Smooth muscle cell of the brain vasculature (primary cell): ENCODE results near the gene MAGEA9B.
"Not testable (repeated sequence)": the region's sequence is repeated elsewhere in the genome, so short reads cannot be mapped to it uniquely, and the experiment has no call there.

Experiments used
- DNase-seq: peaks from one replicate; pipeline ENCODE4 v3.0.0-alpha.2; 2012; ENCODE audit warnings: low read depth, low spot score

The MAGEA9B gene, protein sequence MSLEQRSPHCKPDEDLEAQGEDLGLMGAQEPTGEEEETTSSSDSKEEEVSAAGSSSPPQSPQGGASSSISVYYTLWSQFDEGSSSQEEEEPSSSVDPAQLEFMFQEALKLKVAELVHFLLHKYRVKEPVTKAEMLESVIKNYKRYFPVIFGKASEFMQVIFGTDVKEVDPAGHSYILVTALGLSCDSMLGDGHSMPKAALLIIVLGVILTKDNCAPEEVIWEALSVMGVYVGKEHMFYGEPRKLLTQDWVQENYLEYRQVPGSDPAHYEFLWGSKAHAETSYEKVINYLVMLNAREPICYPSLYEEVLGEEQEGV

DNA sequence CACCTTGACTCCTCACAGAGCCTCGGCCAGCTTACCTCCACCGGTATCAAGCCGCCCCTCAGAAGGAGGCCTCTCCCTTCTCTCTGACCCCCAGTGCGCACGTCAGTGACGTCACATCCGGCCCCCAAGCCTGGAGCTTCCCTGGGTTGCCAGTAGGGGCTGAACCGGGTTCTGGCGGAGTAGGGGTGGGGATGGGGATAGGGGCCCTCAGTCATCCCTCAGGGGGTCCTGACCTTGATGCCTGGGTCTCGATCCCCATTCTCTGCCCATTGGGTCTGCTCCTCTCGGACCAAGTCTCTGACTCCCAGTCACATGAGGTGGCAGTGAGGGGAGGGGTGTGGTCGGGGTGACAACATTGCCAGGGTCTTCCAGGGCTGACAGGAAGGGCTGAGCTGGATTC lies at the start of gene MAGEA9B:
Gene MAGEA9B (minus strand): TSS at position 101 of the 400 bp plus-strand sequence. CDS start 4,280 bp downstream, outside the sequence.
- DNase-seq = not testable (repeated sequence)

DNA sequence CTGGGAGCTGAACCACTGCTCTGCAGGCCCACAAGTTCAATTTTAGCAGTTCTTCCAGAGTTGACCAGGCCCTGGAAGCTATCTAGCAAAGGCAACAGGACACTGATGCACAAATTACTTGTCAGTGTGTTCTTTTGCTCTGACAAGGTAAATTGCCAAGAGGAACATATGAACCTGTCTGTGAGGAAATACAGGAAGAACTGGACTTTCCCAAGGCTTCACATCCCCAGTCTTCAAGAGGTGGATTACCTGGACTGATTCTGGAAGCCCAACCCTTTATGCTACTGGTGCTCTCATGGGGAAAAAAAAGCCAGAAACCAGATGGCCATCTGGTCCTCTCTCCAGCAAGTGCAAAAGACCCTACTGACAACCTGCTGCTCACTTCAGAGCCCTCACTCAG lies 46.3 kb upstream of the MAGEA9B start:
- DNase-seq = no peak

DNA sequence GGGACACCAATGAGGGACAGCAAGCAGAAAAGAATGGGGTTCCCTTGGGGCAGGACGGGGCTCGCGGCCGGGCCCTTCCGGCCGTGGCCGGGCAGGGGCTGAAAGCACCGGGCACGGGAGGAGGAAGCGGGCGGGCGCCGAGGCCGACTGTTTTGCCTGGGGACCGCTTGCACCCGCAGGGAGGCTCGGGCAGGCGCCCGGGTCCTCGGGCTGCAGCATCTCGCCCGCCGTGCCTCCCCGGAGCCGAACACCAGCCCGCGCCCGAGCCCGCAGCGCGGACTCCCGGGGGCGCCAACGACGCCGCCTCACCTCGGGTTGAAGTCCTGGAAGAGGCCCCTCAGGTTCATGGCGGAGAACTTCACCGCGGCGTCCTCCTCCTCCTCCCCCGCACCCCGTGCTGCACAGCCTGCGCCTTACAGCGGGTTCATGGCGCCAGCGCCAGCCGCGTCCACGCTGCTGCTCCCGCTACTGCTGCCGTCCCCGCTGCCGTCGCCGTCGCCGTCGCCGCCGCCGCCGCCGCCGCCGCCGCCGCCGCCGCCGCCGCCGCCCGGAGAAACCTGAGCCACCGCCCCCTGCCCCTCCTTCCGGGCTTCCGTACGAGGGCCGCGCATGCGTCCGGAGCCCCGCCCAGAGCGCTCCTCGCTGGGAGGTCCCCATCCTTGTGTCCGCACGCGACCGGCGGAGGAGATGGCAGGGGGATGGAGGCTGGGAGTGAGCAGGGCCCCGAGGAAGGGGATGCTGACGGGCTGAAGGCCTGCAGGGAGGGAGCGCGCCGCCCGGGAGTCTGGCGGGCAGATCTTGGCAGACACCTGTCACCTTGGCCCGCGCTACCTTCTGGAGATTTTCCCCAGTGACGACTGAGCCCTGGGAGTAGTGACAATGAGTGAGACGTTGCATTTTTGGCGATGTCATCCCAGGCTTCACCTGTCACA lies 44.2 kb upstream of the MAGEA9B start, which contains the start of gene TMEM185A:
Gene TMEM185A (minus strand): TSS at position 559 of the 932 bp plus-strand sequence. CDS start 212 bp downstream, at position 347.
- DNase-seq = no peak

DNA sequence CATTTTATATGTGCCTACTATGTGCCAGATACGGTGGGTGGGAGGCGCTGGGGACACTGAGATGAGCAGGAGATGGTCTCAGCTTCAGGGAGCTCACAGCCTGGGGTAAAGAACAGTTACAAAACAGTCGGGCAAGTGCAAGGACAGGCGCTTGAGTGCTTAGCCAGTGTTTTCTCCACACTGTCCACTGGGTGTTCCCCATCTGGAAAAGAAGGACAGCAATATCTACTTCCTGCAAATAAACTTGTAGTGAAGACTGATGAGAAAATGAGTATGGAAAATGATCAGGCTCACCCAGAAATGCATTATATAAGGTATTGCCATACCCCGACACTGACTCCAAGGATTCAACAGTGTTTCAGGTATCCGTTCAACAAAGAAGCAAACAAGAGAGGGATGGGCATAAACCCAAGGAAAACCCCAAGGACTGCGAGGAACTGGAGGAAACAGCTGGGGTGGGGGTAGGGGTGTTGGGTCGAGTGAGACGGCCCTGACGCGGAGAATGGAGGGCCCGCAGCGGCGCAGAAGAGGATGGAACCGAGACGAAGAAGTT lies 43.5 kb upstream of the MAGEA9B start:
- DNase-seq = no peak

DNA sequence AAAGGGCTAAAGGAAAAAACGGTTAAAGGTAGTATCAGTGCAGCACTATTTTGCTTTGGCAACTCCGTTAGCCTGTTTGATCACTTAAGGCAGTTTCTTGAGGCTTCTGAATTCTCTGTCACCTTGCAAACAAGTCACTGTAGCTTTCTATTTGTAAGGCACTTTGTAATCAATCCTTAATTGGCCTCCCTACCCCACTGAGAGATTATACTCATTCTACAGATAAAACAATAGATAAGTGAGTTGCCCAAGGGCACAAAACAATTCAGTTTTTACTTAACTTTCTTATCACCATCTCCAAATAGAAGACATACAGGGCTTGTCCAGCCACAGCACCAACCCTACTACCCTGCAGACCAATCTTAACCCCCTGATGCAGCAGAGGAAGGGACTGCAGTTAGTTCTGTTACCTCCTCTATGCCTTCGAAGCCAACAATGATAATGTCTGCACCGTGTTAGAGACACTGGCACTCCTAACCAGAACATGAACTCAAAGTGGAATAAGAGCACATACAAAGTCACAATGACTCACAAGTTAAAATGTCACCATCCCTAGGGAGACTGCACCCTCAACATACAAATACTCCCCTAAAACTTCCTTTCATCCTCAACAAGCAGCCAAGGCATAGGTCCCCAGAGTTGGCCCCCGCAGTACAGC lies 42.6 kb upstream of the MAGEA9B start:
- no peak for DNase-seq

DNA sequence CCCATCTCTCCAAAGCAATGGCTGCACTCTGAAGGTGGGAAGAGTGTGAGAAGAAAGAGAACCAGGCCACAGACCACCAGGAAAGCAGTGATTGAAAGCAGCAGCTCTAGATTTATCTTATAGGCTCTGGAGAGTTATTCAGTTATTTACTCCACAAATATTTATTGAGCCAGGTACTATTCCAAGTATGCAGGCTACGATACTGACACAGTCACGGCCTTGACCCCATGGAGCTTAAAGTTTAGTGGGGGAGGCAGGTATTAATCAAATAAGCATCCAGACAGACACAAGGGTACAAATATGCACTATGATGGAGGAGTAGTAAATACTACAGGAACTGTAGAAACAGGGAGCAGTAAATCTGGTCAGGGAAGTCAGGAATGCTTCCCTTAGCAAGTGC lies 41.5 kb upstream of the MAGEA9B start:
- no peak for DNase-seq

DNA sequence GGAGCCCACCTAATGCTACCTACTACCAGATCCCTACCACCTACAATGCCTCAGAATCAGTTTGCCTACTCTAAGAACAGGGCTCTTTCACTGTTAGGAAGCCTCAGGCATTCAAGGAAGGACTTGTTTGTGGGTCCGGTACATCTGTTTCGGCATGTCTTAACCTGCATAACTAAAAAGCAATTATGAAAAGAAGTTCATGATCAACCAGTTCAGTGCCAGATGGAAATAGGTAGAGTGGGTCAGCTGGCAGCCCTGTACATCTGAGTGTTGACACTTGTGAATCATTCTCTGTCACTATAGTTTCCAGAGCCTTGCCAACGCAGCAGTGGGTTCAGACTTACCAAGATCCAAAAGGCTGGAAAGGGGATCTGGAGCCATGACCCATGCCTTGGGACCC lies 41.0 kb upstream of the MAGEA9B start:
- DNase-seq = no peak

DNA sequence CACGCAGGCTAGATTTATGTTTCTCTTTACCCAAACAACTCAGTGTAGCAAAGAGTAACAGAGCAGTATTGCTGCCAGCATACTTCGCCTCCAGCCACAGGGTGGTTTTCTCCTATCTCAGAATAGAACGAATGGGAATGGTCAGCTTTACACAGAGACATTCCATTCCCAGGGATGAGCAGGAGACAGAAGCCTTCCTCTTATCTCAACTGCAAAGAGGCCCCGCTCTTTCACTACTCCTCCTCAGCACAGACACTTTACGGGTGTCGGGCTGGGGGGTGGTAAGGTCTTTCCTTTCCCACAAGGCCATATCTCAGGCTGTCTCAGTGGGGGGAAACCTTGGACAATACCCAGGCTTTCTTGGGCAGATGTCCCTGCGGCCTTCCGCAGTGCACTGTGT lies 39.6 kb upstream of the MAGEA9B start:
- DNase-seq = not testable (repeated sequence)

DNA sequence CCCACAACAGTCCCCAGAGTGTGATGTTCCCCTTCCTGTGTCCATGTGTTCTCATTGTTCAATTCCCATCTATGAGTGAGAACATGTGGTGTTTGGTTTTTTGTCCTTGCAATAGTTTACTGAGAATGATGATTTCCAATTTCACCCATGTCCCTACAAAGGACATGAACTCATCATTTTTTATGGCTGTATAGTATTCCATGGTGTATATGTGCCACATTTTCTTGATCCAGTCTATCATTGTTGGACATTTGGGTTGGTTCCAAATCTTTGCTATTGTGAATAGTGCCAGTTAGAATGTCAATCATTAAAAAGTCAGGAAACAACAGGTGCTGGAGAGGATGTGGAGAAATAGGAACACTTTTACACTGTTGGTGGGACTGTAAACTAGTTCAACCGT lies 32.4 kb upstream of the MAGEA9B start:
- not testable (repeated sequence) for DNase-seq

DNA sequence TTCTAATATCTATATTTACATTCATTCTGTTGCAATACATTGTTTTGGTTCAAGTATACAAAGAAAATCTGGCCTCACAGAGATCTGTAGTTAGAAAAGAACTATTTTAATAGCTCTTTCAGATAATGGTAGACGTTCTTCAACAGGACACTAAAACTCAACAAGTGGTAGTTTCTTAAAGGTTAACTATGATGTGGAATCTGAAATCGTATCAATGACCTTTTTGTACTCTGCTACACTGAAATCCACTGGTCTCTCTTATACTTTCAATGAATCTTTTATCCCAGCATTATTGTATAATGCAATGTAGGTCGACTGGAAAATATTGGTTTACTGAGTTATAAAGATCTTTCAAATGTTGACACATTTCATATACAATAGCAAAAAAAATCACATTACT lies 31.6 kb upstream of the MAGEA9B start:
- DNase-seq = no peak

DNA sequence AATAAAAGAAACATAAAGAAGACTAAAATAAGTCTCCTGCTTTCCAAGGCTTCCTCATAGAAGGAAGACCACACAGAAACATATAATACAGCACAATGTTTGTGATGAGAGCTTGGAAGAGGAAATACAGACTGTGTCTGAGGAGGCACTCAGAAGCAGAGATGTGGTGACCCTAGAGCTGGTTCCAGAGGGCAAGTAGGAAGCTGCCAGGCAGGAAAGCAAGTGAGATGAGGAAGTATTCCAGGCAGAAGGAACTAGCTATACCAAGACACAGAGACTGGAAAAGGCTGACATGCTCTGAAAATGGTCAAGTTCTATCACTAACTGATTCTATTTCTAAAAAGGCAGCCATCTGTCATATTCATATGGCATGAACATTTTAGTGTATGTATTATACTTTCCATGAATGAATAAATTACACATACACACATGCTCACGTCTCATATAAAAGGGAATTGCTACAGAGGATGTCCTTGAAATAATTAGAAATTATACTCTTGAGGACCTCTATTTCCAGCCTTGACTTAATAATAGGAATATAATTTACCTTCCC lies 24.4 kb upstream of the MAGEA9B start:
- no peak for DNase-seq

DNA sequence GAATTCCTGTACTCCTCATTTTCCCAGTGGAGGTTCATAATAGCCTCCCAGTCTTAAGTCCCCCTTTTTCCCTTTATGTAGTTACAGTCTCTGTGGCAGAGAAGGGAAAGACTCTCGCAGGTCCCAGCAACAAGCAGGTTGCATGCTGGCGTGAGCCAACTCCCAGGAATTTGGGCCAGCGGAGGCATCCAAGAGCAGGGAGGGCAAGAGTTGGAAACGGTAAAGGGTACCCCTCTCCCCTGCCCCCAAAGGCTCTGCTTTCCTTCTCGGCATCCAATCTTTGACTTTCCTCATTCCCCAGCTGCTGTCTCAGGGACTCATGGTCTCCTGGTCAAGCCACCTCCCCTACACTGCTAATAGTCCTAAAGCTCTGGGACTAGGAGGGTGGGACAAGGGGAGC lies 23.3 kb upstream of the MAGEA9B start:
- DNase-seq = no peak

DNA sequence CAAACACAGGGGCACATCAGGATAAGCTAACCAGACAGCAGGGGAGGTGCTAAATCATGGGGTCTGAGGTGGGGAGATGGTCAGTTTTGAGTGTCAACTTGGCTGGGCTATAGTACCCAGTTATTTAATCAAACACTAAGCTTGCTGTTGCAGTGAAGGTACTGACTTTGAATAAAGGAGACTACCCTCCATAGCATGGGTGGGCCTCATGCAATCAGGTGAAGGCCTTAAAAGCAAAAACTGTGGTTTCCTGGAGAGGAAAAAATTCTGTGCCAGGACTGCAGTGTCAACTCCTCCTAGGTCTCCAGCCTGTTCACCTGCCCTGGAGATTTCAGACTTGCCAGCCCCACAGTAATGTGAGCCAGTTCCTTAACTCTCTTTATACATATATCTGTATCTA lies 20.4 kb upstream of the MAGEA9B start:
- DNase-seq = no peak

DNA sequence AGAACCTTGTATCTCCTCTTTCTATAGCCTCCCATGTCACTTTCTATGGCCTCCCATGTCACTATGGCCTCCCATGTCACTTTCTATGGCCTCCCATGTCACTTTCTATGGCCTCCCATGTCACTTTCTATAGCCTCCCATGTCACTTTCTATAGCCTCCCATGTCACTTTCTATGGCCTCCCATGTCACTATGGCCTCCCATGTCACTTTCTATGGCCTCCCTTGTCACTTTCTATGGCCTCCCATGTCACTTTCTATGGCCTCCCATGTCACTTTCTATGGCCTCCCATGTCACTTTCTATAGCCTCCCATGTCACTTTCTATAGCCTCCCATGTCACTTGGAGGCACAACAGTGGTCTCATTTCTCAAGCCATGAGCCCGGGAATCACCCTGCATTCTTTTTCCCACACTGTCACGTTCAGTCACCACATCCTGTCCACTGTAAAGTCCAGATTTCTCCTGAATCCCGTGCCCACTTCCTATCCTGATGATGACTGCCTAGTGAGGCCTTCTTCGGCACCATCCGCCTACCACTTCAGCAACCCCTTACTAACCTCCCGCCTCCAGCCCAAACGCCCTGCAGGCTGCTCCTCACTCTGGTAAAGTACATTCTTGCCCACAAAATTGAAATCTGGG lies 18.1 kb upstream of the MAGEA9B start:
- DNase-seq = not testable (repeated sequence)

DNA sequence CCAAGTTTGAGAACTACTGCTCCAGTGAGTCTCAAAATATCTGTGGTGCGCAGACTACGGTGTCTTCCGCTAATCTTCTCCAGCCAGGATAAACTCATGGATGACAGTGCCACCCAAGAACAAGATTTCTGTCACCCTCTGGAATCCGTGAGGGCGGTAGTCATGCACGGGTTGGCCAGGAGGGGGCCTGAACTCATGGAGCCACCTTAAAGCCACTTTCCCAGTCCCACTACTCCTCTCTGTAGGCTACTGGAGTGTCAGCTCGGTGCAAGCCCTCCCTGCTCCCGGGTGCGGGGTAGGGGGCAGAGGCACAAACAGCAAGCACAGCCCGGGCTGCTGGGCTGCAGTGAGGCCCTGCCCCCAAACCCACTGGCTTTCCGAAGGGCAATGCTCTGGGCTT lies 11.3 kb upstream of the MAGEA9B start:
- not testable (repeated sequence) for DNase-seq

DNA sequence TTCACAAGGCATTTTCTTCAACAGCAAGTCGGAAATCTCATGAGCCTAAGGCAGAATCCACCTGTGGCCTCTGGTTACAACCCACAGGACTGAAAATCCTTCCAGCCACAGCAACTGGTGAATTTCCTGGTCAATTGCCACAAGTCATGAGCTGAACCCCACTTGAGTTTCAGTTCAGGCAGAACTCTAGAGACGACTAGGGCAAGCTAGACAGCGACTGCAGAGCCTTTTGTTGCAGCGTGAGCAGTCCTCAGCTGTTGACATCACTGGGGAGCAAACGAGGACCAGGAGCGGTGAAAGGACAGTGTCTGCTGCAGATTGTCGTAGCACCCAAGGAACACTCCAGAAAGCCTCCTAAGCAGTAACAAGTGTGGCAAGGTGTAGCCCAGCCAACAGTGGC lies 8.7 kb upstream of the MAGEA9B start:
- not testable (repeated sequence) for DNase-seq

DNA sequence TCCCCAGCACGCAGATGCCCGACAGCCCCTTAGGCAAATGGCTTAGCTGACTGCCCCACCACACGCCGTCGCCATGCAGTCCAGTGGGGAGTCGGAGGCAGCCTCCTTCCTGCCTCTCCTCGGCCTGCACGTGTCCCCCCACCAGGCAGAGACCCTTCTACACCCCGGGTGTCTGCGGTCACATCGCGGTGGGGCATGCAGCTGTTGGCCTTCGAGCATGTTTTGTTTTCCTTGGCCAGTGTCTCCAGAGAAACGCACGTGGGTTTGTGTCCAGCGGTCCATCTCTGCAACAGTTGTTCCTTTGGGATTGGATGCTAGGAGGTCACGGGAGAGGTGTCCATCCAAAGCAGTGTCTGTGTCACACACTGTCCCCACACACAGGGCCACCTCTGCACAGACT lies 8.0 kb upstream of the MAGEA9B start, which contains the start of gene HSFX2:
Gene HSFX2 (minus strand): TSS at position 101 of the 400 bp plus-strand sequence. CDS start 614 bp downstream, outside the sequence.
- not testable (repeated sequence) for DNase-seq

DNA sequence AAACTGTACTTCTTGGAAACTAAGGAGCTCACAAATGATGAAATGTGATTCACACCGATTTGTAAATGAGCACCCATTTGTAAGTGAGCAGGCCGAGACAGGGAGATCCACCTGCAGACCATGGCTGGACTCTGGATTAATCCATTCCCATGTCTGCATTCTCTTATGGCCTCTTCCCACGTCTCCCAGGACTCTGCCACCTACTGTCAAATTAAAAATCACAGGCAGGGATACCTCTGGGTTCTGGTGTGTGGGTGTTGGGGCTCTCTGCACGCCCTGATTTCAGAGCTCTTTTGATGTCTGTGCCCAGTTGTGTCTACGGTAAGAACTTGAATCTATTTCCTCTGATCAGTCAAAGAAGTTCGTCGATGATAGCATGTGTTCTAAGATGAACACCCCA lies 3.7 kb upstream of the MAGEA9B start:
- not testable (repeated sequence) for DNase-seq

DNA sequence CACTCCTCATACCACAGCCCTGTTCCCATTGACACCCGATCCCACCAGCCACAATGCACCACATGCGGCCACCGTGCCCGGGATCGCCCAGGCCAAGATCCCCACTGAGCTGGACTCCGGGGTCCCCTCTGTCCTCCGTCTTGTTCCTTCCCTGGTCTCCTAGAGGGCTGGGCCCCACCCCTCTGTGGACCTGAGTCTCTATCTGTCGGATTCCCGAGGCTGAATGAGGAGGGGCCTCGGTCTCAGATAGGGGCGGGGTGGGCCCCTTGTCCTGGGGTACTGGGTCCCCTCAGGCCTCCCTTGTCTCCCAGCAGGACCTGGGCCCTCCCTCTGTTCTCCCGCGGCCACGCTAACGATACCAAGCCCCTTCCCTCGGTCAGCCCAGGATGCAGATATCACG lies 1.6 kb downstream of the MAGEA9B start:
- DNase-seq = not testable (repeated sequence)

DNA sequence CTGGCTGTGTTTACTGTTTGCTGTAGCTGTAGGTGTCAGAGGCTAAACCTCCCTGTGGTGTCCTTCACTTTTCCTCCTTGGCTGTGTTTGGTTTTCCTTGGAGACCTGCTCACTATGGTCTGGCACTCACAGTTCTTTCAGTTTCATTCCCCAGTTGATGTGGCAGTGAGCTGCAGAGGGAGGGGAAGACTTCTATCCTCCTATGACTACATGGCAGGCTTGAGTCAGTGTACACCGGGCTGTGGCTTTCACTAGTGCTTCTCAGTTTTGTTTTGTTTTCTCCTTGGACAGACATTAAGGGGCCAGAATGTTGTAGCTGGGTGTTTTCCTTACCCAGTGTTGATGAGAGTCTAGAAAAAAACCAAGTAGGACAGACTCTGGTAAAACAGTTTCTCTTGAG lies 13.8 kb downstream of the MAGEA9B start:
- not testable (repeated sequence) for DNase-seq

DNA sequence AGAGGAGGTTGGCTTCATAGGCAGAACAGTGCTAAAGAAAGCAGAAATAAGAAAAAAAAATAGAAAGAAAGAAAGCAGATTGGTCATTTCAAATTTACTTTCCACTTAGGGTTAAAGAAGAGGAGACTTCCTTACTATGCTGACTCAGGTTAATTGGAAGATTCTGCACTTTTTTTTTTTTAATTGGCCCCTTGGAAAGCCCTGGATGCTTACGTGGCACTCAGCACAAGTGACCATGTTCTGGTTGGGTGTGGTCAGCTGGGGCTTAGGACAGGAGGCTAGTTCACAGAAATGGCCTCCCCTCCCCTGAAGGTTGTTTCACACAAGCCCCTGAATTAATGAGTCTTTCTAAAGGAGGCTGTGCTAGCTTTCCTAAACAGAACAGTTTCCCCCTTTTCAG lies 14.5 kb downstream of the MAGEA9B start:
- no peak for DNase-seq
